Stimulated activated naive CD8-positive, alpha-beta T cell treated with anti-CD3 and anti-CD28 coated beads, Interleukin-15, Interleukin-2, amounts not matched to agents 100 U/mL and 50 U/mL, for 24 hours (primary cell): ENCODE results near the gene CPNE2.

ENCODE experiments used
- ATAC-seq: fragments of 150-1000 bp; cut with Tn5 transposase; one replicate; pipeline ENCODE4 v1.10.0; 2021
- DNase-seq: peaks from one replicate; pipeline ENCODE4 v3.0.0; 2021

The CPNE2 gene

GRCh38 chr16:57123974-57124674, 31.7 kb downstream of the CPNE2 start:
- DNase-seq (no peak), ATAC-seq (no peak)

DNA sequence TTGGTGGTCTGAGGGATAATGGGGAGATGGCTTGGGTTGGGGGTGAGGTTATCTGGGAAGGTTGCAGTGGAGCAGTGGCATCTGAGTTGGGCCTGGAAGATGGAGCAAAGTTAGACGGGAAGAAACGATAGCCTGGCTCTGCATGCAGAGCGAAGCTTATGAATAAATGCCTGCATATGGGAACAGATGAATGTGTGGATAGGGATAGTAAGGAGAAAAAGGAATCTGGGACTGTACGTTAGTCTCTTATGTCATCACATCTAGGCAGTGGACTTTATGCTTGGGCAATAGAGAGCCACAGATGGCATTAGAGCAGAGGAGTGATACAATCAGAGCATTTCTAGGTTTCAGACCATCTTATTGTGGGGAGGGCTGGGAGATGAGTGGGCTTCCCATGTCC, 33.0 kb downstream of the CPNE2 start:
- DNase-seq, result no peak
- no peak for ATAC-seq

DNA sequence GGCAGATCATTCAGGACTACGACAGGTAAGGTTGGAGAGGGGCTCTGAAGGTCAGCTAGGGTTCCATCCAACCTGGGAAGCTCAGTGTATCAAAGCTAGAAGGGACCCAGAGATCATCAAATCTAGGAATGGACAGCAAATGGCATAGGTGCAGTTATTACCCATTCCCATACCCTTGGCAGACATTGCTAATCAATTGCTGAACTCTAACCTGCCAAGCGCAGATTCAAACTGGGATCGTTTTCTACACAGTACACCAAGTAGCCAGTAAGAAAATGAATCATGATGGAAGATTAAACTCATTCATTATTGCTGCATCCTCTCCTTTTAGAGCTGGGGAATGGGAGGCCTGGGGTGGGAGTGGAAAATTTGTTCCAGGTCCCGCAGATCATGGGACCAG, 33.6 kb downstream of the CPNE2 start:
- no peak for DNase-seq
- no peak for ATAC-seq

DNA sequence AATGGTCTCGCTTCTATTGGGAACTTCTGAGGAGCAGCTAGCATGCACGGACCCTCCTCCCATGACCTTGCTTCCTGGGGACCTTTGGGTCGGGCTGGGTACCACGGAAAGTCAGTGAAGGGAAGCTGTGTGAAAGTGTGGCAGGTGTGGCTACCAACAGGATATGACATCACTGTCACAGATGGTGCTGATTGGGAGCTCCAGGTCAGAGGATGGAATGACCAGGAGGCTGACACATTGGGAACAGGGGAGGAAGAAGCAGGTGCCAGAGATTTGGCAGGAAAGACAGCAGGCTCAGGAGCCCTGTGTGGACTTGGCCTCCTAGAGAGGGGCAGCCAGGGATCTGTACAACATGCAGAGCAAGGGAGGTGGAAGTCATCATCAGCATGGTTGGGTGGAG, 34.0 kb downstream of the CPNE2 start:
- ATAC-seq (no peak), DNase-seq (no peak)

DNA sequence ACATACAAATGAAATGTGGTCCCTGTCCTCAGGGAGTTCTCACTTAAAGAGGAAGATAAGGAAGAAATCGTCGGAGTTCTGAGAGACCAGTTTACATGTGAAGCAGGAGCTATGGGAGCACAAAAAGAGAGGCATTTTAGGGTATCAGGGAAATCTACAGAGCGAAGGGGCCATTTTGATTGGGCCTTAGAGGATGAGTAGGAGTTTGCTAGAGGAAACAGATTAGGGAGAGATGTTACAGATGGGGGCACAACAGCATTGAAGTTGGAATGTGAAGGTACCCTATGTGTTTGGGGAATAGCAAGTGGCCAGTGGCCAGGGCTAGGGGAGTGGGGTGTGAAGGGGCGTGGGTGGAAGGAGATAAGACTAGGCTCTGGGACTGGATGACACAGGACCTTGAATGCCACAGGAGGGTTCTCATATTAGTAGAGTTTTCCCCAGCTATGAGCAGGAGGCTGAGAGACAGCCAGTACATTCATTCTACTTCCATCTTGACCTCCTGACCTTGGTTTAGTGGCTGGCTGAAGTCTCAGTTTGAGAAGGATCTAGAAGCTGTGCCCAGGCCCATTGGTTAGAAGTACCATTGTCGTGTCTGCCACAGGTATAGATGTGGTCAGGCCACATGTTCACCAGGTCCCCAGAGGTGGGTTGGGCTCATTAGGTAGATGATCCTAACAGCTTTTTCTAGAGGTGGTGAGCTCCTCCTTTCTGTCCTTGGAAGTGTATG, 34.8 kb downstream of the CPNE2 start:
- peak; percentile 21 for ATAC-seq
- no peak for DNase-seq

GRCh38 chr16:57127836-57128235, 35.5 kb downstream of the CPNE2 start:
- ATAC-seq, result no peak
- DNase-seq, result no peak

- ATAC-seq (peak; percentile 77), DNase-seq (peak; percentile 67)
These were observed 36.5 kb downstream of the CPNE2 start for GRCh38 chr16:57128771-57129389.

DNA sequence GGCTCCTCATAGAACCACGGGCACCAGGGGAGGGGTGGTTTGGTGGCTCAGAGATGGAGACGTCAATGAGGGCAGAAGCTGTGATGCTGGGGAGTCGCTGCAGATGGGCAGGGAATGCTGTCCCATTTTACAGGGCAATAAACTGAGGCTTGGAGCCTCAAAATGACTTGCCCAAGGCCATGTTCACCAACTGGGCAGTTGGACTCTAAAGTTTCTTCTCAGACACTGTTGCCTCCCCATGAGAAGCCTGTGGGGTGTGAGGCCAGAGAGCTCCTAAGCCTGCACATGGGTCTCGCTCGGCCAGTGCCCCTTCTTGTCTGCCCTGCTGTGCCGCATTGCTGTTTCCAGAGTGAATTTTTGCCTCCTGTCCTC, 38.6 kb downstream of the CPNE2 start:
- DNase-seq (no peak), ATAC-seq (no peak)

DNA sequence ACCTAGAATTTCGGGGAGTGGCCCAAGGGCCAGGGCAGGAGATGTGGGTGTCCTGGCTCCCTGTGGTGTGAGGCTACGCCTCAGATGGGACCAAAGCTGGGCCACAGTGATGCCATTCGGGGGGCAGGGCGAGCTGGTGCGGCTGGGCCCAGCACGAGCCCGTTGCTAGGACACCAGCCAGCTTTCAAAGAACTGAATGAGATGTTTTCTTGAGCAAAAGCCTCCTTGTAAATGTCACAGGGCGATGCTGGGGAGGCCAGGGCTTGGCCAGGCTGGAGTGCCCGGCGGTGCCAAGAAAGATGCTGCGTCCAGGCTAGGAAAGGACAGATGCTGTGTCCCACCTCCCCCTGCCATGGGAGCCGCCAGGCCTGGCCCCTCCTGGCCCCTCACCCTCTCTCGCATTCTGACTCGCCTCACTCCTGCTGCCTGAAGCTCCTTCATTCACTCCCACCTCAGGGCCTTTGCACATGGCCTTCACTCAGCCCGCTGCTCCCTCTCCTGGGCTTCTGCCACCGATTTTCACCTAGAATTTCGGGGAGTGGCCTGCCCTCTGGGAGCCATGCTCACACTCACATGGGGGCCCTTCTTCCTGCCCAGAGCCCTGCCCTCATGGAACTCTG, 39.1 kb downstream of the CPNE2 start:
- no peak for ATAC-seq
- DNase-seq, result peak; percentile 37

GRCh38 chr16:57132470-57132869, 40.1 kb downstream of the CPNE2 start:
- ATAC-seq (no peak), DNase-seq (no peak)

DNA sequence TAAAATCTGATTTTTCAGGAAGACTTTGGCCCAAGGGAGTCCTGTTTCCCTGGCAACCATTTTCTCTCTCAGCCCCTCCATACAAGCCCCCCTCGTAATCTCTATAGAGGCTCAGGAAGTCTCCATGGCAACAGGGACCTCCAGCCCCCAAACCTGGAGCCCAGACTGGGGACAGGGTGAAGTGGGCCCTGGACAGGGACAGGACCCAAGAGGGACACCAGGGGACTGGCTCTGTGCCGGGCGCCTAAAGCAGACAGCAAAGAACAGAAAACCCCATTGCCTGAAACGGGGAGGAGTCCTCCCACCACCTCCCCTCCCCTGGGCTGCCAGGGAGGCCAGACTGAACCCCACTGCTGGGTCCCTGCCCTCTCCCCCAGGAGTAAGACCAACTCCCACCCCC, 40.6 kb downstream of the CPNE2 start:
- DNase-seq (no peak), ATAC-seq (no peak)

GRCh38 chr16:57133886-57134285, 41.5 kb downstream of the CPNE2 start:
- ATAC-seq (peak; percentile 16), DNase-seq (peak; percentile 41)

DNA sequence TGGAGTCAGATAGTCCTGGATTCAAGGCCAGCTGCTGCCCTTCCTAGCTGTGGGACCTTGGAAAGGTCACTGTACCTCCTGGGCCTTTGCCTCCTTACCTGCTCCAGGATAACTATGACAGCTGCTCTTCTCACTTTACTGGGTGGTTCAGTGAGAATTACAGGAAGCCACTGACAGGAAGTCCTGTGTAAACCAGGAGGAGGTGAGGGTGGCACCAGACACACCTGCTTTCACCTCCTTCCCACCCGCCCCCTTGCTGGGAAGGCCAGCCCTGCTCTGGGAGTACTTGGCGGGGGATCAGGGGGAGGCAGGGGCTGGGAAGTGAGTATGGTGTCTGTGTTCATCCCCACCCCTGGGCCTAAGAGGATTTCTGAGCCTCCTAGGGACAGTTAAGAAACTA, 42.6 kb downstream of the CPNE2 start:
- DNase-seq (peak; percentile 26), ATAC-seq (no peak)

- no peak for ATAC-seq
- no peak for DNase-seq
These were observed 44.7 kb downstream of the CPNE2 start for GRCh38 chr16:57137043-57137442.

GRCh38 chr16:57137566-57138273, 45.3 kb downstream of the CPNE2 start:
- no peak for DNase-seq
- ATAC-seq, result no peak

DNA sequence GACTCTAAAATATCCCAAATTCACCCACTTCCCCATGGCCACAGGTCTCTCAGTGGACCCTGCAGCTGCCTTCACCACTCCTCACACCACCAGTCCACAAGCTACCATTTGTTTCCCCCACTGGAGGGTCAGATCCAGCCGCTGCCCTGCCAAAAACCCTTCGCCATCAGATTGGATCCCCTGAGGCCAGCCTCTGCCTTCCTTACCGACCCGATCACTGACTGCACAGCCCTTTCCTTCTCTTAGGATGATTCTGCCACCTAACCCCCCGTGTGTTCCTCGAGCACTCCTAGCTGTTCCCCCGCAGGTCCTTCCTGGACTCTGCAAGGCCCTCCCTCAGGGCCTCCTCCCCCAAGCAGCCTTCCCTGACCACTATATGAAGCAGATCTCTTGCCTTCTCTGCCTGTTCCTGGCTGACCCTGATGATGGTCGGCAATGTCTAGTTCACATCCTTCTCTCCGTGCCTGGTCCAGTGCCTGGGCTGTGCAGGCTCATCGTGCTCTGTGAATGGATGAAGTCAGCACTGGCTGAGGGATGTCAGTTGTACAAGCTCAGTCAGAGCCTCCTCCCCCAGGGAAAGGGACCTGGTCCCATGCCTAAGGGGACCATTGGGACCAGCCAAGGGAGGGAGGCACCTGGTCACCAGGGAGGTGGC, 46.0 kb downstream of the CPNE2 start:
- DNase-seq (no peak), ATAC-seq (no peak)

- ATAC-seq (peak; percentile 16), DNase-seq (no peak)
These were observed 48.7 kb downstream of the CPNE2 start for GRCh38 chr16:57140931-57141668.

GRCh38 chr16:57141822-57142631, 49.6 kb downstream of the CPNE2 start:
- DNase-seq (peak; percentile 25), ATAC-seq (peak; percentile 41)

DNA sequence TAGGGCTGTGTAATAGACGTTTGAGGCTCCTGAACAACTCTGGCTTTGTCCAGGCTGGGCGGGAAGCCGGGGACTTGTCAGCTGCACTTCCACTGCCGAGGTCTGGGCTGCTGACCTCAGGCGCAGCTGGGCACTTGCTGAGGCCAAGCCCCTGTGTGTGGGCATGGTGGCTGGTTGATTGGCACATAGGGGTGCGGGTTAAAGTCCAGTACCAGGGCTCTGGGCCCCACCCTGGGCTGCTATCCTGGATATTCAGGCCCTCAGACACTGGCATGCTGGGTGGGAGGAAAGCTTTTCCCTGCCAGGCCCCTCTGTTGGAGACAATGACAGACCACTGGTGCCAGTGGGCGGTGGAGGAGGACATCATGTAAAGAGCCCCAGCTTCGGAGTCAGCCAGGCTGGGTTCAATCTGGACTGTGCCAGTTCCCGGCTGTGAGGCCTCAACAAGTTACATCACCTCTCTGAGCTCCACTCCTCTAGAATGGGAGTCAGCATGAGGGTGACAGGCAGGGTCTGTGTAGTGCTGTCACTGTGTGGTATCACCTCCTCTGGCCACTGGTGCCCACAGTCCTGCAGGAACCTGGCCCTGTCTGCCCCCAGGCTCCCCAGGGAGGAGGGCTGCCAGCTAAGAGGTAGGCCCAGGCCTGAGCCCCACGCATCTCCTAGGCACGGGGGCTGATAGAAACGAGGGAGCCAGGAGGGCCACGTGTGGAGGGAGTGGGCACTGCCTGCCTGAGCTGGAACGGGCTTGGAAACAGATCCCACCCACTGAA, 51.0 kb downstream of the CPNE2 start:
- ATAC-seq (no peak), DNase-seq (no peak)

DNA sequence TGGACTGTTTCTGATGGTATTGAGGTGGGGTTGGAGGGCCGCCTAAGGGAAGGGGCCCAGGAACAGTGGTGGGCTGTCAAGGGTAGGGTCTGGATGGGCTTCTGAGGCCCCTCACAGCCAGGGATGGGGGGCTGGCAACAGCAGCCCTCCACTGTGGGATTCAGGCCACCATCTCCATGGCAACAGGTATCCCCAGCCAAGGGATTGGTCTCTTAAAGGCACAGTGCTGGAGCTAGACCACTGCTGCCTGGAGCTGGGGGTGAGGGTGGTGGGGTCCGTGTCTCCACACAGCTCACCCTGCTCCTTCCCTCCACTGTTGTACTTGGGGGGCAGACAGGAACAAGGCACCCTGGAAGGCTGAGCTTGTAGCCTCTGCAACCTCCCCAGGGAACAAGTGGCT, 51.6 kb downstream of the CPNE2 start:
- no peak for ATAC-seq
- no peak for DNase-seq
